A549 (cell line): ENCODE data around the gene MRPL45.

Source experiments
- BHLHE40 ChIP-seq: IDR thresholded peaks from 2 replicates; pipeline ENCODE4 v1.6.1; 2012; ENCODE audit warnings: low read depth, low read length, inconsistent platforms
- POLR2A ChIP-seq: IDR thresholded peaks from 2 replicates; pipeline ENCODE4 v1.6.1; 2012; ENCODE audit warnings: mild to moderate bottlenecking, low read length
- TF ChIP-seq, protein P1 (sequence below): fragments of >200 bp; sonication (Bioruptor Twin); formaldehyde crosslinking; IDR thresholded peaks from 3 replicates; pipeline ENCODE4 v1.5.1; 2016

DNA sequence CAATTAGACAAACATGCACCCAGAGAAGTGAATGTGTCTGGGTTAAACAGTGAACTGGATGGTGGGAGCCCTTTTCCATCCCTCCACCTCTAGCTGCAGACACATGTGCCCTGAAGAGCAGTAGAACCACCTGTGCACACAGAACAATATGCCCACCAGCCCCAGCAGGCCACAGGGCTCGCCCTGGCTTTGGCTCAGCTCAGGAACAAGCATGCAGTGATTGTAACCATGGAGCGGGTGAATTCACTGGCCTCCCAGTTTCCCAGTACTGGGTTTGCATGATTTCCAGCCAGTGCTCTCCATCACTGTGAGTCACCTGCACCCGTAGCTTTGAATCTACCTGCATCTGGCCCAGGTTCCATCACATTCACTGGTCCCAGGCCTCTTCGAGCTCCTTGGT, 41.6 kb downstream of the MRPL45 start:
- TF ChIP-seq, protein P1, sequence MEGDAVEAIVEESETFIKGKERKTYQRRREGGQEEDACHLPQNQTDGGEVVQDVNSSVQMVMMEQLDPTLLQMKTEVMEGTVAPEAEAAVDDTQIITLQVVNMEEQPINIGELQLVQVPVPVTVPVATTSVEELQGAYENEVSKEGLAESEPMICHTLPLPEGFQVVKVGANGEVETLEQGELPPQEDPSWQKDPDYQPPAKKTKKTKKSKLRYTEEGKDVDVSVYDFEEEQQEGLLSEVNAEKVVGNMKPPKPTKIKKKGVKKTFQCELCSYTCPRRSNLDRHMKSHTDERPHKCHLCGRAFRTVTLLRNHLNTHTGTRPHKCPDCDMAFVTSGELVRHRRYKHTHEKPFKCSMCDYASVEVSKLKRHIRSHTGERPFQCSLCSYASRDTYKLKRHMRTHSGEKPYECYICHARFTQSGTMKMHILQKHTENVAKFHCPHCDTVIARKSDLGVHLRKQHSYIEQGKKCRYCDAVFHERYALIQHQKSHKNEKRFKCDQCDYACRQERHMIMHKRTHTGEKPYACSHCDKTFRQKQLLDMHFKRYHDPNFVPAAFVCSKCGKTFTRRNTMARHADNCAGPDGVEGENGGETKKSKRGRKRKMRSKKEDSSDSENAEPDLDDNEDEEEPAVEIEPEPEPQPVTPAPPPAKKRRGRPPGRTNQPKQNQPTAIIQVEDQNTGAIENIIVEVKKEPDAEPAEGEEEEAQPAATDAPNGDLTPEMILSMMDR, result no peak
- TF ChIP-seq BHLHE40 (no peak), POLR2A (no peak)
